HT1080 (cell line): ENCODE results near the gene AADACL4. TPM values are rescaled to one million over a fixed set of nuclear protein-coding genes. Genes with fewer than 3 reads are reported as not detected.
A peak's percentile ranks its signal among the peaks of the same experiment; 100 is the strongest.

Source experiments
- DNase-seq: peaks from one replicate; pipeline ENCODE4 v3.0.0-alpha.2; 2015; ENCODE audit warnings: low read depth
- total RNA-seq: library from RNA; depleted of rRNA; stranded (reverse); fragments of >200 nt; shearing (Covaris generic); gene quantifications from 2 replicates; pipeline ENCODE4 v1.2.3, GENCODE V29; 2014

Gene AADACL4
- total RNA-seq, 1 experiment from 2014 or later: not detected

DNA sequence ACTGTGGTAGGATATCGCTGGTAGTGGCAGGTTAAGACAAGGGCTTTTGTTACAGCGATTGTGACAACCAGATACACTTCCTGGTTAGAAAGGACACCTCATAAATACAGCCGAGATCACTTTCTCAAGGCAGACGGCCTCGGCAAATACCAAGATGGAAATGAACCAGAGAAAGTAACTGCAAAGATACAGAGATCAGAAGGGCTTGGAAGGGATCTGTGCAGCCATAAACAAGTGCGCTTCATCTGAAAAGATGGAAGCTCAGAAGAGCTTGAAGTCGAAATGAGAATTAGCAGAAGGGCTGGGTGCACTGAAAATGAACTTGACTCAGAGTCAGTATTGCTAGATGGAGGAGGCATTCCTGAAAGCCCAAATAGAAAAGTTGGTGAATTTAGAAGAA, 32.9 kb upstream of the AADACL4 start:
- no peak for DNase-seq

DNA sequence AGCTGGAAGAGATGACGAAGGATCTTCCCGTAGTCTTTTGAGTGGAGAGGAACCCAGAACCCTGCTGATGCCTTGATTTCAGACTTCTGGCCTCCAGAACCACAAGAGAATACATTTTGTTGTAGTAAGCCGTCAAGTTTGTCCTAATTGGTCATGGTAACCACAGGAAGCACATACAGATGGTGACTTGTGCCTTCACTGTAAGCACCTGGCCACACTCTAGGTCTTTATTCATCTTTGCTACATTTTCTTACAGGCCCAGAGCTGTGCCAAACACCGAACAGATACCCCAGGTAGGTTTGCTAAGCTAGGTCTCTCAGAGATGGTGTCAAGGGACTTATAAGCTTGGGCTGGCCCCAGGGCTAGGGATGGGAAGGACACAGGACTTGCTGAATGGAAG, 30.7 kb upstream of the AADACL4 start:
- DNase-seq: no peak

DNA sequence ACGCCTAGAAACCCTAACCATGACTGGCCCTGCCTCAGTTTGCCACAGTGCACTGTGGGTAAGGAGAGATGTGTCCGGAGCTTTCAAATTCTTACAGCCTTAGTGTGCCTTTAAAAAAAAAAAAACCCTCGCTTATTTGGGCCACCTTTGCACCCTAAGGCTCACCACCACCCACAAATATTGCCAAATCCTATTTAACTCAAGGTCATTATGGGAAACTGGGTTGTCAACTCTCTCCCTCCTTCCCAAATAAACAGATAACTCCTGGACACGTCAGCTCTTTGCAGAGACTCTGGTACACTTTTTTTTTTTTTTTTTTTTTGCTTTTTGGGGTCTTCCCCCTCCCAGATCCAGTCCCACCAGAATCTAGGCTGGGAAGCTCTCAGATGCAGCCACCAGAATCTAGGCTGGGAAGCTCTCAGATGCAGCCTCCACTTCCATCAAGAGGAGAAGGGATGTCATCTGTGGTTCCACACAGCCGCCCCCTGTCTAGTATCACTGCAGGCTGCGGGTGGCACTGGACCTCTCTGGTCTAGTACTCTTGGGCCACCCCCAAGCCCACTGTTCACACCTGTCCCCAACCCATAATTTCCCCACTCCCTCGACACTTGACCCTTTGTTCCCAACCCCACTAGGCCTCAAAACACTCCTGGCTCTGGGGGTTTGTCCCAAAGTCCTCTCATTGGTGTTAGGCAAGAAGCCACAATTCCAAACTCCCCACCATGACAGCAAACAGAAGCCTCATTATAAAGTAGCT, 29.3 kb upstream of the AADACL4 start:
- DNase-seq: no peak

DNA sequence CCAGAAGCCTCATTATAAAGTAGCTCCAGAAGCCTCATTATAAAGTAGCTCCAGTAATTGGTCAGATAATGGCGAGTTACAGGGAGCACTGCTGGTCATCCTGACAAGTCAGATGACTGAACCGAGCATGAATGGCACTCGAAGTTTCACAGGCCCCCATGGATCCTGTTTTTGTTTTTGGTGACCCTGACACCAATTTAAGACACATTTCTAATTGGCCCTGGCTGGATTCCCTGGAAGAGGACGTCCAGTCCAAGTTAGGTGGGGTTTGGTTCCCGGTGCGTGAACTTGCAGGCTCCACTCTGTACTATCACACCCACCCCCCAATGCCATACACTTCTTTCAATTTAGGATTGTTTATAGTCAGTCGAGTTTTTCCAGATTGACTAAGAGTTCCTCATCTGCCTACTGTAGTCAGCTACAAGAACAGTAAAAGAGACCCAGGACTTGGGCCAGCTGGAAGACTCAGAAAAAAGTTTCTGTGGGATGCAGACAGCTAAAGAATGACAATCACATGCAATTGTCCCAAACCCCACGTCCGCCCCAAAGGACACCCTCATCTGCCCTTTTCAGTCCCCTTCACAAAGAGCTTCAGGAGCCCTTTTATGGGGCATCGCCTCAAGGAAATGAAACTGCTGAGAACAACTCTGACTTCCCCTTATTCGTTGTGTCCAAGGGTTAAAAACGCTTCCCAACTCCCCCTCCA, 28.6 kb upstream of the AADACL4 start:
- no peak for DNase-seq

DNA sequence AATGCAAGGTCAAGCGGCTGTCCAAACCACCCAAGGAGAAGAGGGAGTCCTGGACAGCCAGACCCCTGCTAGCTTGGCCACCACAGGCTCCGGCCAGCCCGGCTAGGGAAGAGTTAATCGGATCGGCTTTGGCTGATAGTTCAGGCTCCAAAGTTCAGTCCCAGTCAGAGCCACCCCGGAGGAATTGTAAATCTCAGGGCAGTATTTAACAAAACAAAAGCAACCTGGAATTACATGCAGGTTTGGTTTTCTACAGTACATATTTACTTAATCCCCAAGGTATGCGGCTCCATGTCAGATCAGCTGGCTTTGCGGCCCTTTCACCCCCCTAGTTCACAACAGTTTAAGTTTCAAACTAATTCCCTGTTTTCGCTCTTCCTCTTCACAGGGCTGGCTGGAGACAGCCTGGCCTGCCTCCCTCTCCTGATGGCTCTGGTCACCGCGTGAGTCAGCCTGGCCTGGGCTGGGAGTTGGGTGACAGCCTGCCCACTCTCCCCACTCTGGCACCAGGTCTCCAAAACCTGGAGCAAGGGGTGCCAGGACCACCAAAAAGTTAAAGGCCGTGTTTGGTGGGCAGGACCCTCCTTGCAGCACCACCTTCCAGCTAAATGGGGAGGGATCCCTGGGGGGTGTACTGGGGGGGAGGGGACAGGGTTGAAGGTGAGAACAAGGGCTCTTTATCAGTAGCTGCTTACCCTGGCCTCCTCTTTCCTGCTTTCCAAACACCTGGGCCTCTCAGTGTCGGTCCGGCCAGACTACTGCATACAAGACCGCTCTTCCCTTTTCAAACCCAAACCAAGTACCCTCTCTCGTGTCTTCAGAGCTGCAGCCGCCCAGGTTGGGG, 27.8 kb upstream of the AADACL4 start:
- DNase-seq: peak; percentile 27

DNA sequence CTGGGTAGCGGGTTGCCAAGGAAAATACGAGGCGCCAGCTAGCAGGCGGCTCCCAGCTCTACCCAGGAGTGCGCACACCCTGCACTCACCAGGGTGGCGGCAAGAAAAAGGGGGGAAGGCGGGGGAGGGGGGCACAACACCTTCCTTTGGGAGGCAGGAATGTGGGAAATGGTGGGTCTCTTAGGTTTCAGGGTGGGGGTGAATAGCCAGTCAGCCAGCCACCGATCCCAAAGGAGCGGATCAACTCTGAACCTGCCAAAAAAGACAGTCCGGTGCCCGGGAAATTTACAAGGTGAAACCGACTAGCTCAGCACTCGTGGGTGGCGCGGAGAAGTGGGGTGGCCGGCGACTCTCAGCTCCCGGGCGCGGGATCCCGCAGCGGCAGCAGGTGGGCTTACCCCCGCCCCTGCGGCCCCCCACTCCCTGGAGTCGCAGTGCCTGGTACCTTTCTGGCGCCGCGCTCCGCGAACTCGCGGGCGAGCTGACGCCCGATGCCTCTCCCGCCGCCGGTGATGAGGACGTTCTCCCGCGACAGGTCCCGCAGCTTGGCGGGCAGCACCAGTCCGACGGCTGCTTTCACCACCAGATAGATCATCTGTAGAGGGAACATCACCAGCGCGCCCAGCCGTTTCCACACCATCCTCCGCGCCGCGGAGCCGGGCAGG, 27.0 kb upstream of the AADACL4 start:
- no peak for DNase-seq

DNA sequence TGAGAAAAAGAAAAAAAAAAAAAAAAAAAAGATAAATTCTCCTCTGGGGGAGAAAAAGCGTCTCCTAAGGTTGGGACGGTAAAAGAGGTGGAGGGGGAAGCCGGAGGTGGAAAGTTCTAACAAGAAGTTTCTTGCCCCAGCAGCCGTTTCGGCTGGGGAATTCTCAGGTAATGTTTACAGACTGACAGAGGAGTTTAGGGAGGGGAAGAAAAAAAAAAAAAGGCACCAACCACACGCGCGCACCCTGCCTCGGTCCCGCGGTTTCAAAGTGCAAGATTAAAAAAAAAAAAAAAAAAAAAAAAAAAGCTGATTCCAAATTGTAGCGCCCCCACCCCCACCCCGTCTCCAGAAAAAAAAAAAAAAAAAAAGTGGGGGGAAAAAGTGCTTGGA, 26.4 kb upstream of the AADACL4 start:
- DNase-seq: no peak

DNA sequence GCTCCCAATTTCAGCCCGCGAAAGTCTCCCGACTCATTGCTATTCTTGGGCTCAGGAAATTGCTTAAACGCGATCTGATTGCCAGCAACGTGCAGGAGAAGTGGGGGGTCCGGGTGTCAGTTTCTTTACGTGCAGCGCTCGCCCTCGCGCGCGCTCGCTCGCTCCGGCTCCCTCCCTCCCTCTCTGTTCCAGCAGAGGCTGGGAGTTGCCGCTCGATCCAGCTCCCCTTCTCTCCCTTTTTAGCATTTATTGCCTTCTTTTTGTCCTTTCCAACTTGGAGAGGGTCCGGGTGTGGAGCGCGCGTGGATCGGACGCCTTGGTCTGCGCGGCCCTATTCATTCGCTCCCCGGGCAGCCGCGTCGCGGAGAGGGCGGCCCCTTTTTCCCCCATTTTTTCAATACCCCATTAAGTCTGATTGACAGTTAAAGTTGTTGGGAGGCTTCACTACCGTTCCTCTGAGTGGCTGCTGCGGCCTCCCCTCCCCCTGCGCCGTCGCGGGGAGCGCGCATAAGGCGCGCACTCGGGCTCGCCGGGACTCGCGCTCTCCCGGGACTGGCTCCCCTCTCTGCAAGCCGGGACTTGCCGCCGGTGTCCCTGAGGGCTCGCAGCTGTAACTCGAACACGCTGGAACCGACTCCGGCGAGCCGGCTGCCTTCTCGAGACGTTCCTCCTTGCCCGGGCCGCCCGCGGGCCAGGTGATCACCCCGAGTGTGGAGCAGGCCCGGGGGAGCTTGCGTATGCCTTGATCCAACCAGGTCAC, 25.8 kb upstream of the AADACL4 start, which contains the start of gene DHRS3:
Gene DHRS3 (minus strand): TSS at position 310 of the 760 bp plus-strand sequence. CDS start 862 bp downstream, outside the sequence.
- DNase-seq: no peak

DNA sequence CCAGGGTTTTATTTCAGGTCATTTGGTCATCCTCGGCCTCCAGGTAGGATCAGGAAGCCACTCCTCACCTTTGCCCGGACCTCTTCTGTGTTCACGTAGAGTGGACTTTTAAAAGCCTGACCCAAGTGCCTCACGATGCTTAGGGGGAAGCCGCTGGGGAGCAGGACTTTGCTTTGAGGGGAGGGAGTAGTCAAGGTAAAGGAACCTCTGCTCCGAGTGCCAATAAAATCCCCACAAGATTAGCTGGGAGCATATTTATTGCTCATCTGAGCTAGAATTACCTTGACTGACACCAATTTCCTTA, 25.3 kb upstream of the AADACL4 start:
- no peak for DNase-seq

DNA sequence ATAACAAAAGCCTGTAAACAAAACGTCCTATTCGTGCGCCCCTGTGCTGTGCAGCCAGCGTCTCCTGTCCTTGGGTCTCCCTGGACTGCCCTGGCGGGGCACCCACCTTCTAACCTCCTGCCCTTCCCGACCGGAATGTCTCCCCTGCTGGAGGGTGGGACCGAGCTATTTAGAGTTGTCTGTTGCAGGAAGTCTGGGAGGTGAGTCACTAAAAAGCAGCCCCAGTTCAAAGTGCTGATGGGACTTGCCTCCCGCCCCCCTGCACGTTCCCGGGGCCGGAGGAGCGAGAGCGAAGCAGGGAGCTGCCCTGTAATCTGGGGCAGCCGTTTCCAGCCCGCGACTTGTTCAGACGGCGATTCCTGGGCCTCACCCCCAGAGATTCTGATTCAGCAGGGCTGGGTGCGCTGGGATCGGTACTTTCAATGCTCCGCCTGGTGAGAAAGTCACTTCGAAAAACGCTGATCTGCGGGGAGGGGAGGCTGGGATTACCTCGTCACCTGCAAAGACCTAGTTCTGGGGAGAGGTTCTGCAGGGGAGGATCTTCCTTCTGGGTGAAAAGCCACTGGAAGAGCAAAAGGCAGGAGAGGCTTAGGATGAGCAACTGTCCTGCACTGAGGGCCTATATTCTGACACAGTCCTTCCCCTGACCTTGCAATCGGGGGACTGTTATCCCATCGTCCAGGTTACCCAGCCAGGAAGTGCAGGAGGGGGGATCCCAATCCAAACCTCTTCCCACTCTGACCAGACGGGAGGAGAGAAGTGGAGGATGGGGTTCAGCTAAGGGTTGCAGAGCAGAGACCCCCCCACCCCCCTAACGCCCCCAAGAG, 24.7 kb upstream of the AADACL4 start:
- DNase-seq: peak; percentile 81

DNA sequence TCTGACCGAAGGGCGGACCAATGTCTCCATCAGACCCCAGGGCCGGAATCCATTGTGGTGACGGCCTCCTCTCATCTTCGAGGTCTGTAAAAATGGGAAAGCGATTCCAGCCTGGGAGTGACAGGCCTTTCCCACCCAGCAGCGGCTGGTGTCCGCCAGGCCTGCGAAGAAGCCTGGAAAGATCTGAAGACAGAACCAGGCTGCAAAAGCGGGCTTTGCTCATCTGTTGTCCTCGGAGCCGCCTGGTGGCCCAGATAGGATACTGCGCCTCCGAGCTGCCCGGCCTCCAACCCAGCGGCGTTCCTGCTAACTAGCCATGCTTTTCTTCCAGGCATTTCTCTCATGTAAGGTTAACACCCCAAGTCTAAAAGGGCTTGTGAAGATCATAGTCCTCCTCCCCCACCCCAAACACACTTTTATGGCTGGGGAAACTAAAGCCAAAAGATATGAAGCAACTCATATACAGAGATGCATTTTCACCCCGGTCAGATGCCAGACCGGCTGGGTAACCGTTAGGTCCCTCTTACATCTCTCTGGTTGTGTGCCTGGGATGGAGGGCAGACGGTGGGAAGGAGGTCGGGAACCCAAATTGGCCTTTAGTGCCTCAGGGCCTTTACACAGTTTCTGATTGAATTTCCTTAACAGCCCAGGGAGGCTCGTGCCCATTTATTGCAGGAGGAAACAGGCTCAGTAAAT, 23.9 kb upstream of the AADACL4 start:
- peak; percentile 77 for DNase-seq

DNA sequence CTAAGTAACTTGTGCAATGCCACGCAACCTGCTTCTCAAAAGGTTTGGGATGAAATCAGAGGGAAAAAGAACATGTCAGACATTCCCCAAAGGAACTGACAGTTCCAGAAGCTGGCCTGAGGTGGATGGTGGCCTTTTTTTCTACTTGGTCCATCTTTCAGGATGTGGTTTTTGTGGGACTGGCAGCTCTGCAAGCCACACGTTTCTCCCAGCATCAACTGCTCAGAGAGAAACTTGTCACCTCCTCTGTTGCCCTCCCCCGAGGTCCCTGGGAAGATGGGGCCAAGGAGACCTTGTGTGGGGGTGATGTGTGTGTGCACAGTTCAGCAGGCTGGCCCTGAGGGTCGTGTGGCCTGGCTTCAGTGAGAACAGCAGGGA, 23.4 kb upstream of the AADACL4 start:
- peak; percentile 65 for DNase-seq

DNA sequence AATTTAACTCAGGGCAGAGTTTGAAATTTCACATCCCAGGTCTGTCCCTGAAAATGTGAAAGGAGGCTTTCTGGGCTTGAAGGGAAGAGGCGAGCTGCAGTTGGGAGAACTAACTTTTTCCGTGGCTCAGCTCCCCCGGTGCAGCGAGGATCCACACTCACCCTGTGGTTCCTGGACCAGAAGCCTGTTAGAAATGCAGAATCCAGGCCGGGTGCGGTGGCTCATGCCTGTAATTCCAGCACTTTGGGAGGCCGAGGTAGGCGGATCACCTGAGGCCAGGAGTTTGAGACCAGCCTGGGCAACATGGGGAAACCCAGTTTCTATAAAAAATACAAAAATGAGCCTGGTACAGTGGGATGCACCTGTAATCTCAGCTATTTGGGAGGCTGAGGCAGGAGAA, 23.0 kb upstream of the AADACL4 start:
- no peak for DNase-seq

DNA sequence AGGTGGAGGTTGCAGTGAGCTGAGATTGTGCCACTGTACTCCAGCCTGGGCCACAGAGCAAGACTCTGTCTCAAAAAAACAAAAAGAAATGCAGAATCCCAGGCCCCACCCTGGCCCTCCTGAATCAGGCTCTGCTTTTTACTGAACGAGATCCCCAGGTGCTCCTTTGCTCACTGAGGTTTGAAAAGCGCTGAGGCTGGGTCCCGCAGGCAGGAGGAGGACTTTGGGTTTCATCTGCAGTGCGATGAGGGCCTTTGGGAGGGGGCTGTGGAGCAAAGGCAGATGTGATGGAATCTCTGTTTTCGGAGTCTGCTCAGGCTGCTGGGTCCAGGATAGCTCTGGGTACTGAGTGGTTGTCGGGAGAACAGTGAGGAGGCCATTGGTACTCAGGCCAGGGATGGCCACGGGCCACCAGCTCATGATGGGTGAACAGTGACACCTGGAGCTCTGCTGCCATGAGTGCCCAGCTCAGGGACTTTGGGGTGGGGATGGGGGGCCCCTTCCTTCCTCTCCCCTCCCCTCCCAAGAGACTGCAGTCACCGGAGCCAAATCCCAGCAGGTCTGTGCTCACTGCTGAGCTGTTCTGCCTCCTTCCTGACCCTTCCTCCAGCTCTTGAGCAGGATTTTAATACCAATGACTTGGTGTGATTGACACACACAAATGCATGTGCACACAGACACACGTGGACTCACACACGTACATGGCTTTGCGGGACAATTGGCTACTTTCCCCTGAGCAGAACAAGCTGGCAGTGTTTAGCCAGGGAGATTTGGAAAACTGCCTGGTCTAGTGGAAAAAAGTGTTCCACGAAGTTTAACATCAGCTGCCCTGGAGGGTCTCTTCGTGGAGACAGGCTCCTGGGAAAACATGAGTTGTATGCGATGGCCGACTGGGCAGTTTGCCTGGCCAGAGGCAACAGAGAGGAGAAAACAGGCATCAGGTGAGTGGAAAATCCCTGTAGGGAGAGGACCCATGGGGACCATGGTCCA, 22.2 kb upstream of the AADACL4 start:
- DNase-seq: no peak

DNA sequence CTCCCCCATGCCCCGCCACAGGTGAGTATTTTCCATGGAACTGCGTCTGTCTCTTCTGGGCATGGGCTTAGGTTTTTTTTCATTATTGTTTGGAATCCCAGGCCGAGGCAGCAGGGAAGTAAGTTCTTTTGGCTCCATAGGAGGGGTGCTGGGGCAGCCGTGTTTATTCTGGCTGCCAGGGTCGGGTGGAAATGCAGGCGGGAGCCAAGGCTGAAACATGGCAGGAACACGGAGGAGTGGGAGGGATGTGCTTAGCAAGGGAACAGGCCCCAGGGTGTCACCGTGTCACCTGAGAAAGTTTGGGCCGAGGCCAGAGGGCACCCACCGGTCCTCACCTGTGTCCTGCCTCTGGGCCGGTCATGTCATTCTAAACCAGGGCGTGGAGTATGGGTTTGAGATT, 21.4 kb upstream of the AADACL4 start:
- DNase-seq: no peak

DNA sequence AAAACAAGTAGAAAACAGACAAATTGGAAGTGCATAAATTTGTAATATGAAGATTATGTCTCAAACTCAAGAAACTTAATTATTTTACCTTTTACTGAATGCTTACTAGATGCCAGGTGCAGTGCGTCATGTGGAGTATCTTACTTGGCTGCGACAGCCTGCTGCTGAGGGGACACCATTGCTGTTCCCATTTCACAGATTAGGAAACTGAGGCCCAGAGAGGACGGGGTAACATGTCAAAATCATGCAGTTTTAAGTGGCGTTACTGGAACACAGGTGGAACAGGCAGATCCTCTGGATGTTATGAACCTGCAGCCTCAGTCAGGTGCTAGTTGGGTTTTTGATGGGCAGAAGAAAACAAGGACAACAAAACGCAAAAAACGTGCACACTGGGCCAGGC, 18.6 kb upstream of the AADACL4 start:
- DNase-seq: no peak

DNA sequence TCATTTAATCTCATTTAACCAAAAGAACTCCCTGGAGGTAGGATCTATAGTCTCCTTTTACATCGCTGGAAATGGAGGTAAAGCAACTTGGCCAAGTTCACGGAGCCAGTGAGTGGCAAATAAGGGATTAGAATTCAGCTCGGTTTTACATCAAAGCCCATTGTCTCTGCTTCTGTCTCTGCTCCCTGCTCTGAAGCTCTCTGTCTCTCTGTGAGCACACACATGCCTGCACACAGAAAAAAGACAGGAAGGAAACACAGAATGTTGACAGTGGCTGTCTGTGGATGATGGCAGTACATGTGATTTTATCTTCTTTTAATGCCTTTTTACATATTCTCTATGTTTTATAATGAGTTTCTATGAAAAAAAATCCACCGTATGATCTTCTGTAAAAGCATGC, 17.0 kb upstream of the AADACL4 start:
- no peak for DNase-seq

DNA sequence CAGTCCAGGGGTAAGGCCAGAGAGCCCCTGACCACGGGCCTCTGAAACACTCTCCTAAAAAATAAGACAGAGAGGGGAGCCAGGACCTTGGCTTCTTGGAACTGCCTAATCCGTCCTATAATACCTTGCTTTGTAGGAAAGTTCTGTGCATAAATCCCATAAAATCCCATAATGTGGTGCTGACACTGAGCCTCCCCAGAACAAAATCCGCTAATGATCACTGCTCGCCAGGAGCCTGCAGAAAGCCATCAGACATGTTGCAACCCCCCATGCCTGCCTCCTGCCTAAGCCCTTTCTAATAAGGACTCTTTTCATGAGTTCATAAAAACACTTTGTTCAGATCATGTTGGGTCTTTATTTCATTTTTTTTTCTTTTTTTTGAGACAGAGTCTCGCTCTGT, 16.6 kb upstream of the AADACL4 start:
- no peak for DNase-seq
